GM21786 (cell line): ENCODE results near the gene MMEL1.
"Not testable (repeated sequence)": the region's sequence is repeated elsewhere in the genome, so short reads cannot be mapped to it uniquely, and the experiment has no call there.

Experiments
- ATAC-seq: cut with Tn5 transposase; IDR thresholded peaks from one replicate; pipeline ENCODE4 v1.9.1; 2021; ENCODE audit not compliant: unreplicated experiment

The MMEL1 gene

DNA sequence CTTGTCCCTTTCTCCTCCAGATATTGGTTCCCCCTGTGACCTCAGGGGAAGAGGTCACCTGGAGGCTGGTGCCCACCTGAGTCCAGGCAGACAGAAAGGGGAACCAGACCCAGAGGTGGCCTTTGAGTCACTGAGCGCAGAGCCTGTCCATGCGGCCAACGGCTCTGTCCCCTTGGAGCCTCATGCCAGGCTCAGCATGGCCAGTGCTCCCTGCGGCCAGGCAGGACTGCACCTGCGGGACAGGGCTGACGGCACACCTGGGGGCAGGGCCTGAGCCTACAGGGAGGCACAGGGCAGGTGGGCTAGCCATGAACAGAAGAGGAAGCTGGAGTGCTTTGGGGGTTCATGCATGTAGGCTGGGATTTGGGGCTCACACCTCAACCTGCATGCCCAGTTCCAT is 74.0 kb downstream of the MMEL1 start:
- no peak for ATAC-seq

DNA sequence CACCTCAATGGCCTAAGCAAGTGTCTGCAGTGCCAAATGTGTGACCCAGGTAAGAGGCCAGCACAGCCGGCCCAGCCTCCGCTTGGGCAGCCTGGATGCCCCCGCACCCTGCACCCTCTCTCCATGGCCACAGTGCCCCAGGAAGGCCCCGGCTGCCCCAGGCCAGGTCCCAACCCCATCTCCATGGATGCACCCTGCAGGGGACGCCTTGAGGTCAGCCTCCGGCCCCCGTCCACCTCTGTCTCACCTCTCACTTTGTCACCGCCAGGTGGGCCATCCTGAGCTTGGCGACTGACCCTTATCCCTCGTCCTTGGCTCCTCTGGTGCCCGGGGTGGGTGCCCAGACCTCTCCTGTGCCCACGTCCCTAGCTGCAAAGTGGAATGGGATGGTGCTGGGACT is 74.4 kb downstream of the MMEL1 start:
- ATAC-seq: no peak

GRCh38 chr1:2557482-2558400 is 75.1 kb downstream of the MMEL1 start:
- ATAC-seq: no peak

- ATAC-seq: no peak
Observed at GRCh38 chr1:2556678-2557481, 75.9 kb downstream of the MMEL1 start.

DNA sequence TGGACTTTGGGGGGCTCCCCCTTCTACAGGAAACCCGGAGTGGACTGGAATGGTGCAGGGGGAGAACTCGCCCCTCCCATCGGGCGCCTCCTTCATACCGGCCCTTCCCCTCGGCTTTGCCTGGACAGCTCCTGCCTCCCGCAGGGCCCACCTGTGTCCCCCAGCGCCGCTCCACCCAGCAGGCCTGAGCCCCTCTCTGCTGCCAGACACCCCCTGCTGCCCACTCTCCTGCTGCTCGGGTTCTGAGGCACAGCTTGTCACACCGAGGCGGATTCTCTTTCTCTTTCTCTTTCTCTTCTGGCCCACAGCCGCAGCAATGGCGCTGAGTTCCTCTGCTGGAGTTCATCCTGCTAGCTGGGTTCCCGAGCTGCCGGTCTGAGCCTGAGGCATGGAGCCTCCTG is 76.5 kb downstream of the MMEL1 start, which contains the start of gene TNFRSF14:
TSS of gene TNFRSF14 (plus strand) at position 95 of the 401 bp plus-strand sequence. CDS start at position 389, 294 bp downstream.
- ATAC-seq: peak; percentile 29

- ATAC-seq: peak; percentile 37
Observed at GRCh38 chr1:2555634-2556276, 77.1 kb downstream of the MMEL1 start.

DNA sequence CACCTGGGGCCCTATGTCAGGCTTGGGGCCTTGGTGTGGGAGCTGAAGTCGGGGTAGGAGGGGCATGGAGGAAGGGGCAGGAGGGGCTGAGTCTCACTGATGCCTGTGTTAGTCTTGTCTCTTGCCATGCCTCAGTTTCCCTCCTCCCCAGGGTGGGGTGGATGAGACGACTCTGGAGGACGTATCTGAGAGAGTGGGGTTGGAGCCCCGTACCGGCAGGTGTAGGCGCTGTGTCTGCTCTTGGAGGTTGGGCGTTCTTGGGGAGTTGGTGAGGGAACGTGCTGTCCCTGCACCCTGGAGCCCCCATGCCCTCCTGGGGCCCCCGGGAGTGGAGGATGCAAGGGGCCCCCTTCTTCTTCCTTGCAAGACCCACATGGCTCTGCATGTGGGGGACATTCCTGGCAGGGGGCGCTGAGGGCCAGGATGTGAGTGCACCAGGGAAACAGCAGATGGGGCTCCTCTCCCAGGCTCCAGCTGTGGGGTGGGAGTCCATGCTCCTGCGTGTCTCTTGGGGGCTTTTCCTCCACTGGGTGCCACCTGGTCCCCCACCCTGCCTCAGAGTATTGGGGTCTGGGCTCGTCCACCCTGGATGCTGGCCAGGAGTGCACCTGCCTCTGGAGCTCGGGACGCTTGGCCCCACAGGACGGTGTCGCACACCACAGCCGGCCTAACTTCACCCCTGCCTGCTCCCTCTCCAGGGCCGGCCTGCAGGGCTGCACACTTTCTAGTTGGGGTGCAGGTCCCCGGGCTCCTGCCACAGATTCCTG is 78.0 kb downstream of the MMEL1 start:
- no peak for ATAC-seq

GRCh38 chr1:2553871-2554620 is 78.8 kb downstream of the MMEL1 start:
- ATAC-seq: no peak

- ATAC-seq: not testable (repeated sequence)
Observed at GRCh38 chr1:2553076-2553475, 79.7 kb downstream of the MMEL1 start.

GRCh38 chr1:2552189-2552588 is 80.6 kb downstream of the MMEL1 start:
- no peak for ATAC-seq

DNA sequence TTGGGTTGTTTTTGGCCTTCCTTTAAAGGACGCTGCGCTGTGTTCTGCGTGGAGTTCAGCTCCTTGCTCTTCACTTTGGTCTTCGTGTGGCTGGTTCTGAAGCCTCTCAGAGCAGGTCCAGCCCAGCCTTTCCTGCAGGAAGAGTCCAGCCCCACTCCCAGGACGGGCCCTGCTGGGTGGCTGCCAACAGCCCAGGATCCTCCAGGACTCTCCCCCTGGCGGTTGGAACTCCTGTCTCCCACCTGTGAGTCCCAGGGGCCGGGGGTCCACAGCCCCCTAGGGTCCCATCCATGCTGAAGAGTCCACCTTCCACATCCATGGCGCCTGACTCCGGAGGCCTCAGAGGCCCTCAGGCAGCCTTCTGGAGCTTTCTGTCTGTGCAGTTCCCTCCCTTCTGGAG is 81.3 kb downstream of the MMEL1 start:
- ATAC-seq: not testable (repeated sequence)

DNA sequence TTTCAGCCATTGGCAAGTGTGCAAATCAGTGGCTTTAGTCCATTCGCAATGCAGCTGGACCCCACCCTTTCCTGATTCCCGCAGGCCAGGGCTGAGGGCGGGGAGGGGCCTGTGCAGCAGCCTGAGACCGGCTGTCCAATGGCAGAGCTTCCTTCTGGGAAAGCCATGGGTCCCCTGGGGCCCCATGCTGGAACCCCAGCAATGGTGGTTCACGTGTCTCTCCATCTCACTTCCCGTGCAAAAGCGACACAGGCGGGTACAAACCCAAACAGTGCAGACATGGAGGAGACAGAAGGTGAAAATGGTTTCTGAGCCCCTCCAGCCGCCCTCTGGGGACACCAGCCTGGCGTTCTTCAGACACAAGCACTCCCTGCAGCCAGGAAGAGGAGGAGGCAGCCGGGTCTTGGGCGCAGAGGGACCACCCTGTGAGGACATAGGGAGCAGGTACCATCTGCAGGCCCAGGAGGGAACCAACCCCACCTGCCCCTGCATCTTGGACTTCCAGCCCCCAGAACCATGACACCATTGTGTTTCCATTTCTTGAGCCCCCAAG is 82.4 kb downstream of the MMEL1 start:
- not testable (repeated sequence) for ATAC-seq

DNA sequence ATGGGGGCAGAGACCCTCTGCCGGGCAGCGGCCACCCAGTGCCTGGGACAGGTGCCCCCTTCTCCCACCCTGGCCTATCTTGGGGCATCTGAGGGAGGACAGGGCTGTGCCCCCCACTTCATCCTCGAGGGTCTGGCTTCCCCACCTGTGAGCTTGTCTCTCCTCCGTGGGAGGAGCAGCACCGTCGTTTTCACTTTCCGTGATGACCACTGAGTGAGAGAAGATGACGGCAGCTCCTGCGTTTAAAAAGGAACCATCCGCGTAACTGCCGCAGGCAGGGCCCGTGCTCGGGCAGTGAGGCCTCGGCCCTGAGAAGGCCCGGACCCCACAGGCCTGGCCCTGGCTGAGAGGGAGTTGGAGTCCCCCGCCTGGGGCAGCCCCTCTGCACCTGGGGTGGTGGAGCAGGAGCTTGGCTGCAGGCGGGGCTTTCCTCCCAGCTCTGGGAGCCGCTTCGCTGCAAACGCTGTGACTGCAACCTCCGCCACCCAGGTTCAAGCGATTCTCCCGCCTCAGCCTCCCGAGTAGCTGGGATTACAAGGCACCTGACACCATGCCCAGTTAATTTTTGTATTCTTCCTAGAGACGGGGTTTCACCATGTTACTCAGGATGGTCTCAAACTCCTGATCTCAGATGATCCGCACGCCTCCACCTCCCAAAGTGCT is 83.3 kb downstream of the MMEL1 start:
- not testable (repeated sequence) for ATAC-seq

DNA sequence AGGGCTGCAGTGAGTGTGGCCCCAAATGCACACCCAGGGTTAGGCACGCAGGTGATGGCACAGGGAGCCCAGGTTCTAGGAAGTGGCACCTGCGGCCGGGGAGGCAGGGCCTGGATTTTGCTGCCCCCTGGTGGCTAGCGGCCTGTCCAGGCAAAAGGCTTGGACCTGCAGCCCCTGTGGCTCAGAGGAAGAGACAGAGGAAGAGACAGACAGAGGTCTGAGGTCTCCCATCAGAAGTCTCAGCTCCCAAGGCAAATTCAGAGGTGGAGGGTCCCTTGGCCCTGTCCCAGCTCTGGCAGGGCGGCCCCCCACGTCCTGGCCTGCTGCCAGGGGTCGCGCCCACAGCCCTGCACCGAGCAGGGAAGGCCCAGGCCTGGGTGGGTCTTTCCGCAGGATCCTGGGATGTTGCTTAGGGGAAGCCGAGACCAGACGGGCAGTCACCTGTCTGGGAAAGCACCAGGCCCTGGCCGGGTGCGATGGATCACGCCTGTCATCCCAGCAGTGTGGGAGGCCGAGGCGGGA is 84.7 kb downstream of the MMEL1 start:
- ATAC-seq: peak; percentile 19

DNA sequence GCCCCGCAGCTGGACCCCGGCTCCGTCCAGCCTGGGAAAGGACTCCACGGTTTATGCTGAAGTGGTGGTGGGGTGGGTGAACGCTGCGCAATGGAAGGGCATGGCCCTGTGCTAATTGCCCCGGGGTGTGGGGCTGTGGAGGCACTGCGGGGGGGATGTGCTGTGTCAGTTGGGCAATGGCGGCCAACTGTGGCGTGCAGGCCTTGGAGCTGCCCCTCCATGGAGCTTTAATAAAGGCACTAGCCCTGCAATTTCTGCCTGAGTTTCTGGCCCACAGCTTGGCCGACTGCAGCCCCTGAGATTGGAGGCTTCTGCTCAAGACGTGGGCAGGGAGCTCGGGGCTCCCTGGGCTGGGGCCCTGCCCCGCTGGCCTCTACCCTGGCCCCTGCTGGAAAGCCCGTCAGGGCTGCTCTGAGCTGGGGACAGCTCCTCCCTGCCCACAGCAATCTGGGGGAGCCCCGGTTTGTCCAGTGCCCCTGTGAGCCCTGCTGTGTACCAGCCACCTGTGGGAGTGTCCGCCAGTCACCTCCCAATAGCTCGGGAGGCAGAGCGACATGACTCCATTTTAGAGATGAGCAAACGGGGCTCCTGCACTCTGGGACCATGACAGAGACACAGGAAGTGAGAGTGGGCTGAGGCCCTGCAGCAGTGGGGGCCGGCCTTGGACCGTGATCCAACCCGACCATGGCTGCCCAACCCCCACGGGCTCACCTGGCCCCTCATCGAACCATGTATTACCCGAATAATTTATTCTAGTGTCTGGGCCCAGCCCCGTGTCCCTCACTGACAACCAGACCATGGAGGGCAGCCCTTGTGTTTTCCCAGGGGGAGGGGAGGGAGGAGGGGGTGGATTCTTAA is 85.4 kb downstream of the MMEL1 start:
- no peak for ATAC-seq

- ATAC-seq: peak; percentile 31
Observed at GRCh38 chr1:2546515-2547209, 86.2 kb downstream of the MMEL1 start.
